HG03565 (cell line): Measurements from ENCODE around the gene SLC7A8.

ENCODE experiments used
- ATAC-seq: cut with Tn5 transposase; IDR thresholded peaks from one replicate; pipeline ENCODE4 v1.9.1; 2021; ENCODE audit warnings: mild to moderate bottlenecking, moderate library complexity; ENCODE audit not compliant: unreplicated experiment

The SLC7A8 gene

GRCh38 chr14:23160924-23161522 is 22.4 kb downstream of the SLC7A8 start:
- ATAC-seq = no peak

DNA sequence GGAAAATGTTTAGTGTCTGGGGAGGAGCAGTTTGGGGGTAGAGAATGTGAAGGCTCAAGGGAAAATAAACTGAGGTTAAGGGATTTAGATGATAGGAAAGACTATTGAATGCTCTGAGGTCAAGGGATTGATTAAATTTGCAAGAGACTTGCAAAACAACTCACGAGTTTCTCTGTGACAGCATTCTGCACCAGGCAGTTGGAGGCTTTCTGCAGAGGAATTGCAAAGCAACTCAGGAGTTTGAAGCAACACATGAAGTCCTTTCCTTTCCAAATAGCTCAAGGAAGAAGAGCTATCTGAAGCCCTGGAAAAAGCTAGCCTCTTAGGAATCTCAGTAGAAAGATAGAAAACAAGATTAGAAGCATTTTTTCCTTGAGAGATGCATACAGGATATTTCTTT is 23.9 kb downstream of the SLC7A8 start:
- no peak for ATAC-seq

DNA sequence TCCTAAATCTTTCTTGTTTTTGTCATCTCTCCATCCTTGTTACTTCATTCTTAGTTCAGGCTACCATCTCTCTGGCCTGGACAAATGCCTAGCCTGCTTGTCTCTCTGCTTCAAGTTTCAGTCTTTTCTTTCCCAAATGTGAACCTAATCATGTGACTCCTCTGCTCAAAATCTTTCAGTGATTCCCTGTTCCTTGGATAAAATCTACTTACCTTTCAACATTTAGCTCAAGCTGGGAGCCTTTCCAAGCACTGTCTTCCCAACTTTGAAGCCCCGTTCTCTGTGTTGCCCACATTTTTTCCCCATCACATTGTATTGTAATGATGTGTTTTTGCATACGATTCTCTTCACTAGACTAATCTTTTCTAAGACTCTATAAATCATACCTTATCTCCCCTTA is 24.7 kb downstream of the SLC7A8 start:
- no peak for ATAC-seq

DNA sequence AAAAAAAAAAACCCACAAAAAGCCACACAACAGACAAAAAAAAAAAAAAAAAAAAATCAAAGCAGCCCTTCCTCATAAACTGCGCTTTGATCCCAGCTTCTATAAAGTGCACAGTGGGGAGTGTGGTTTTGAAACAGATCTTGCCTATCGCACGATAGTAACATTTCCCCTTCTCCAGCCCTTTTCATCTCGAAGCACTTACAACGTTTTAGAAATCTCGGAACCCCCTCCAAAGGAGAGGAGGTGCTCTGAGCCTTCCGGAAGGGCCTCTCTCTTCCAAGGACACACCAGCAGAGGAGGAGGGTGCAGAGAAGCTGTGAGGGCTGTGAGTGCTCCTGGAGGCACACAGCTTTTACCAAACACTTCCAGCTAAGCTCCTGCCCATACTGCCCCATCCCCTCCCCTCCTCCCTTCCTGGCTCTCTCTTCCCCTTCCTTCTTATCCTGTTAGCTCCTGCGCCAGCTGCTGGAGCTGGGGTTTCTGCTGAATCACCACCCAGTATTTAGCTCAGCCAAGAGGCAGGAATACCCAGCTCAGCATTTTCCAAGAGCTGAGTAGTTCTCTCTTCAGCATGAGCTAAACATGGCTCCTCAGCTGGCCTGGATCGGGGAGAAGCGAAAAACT is 28.4 kb downstream of the SLC7A8 start:
- ATAC-seq = no peak

DNA sequence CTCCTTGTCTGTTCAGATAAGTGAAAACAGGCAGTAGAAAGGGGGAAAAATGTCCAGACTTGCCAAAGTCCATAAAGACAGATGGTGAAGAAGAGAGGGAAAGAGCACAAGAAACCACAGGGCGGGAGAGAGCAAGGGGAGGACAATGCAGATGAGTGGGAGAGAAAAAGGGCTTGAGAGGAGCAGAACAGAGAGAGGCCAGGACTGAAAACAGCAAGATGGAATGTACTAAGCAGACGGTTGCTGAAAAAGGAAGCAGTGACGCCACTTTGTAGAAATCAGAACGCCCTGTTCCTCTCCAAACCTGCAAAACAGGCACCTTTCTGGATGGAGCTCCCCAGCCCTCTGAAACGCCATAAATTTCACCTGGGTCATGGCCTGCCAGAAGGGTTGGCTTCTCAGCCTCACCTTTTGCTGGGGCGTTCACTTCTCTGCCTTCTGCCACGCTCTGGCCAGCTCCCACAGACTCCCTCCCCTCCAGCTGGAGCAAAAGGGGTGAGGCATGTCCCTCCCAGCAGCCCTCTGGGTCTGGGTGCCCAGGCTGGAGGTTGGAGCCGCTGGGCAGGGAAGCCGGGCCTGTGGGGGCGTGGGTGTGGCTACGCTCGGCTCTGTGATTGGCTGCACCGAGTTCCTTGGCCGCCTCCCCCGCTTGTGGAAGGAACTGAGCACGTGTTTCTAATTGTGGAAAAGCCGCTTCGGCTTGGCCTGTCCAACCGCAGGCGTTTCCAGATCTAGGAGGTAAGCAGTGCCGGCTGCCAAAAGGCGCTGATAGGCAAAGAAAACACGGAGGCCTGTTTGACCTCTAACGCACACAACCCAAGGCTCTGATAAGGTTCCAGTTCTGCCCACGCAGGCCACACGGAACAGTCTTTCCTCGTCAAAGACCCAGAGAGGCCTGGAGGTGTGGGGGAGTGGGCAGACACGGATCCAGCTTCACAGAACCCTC is 29.3 kb downstream of the SLC7A8 start:
- ATAC-seq = no peak

DNA sequence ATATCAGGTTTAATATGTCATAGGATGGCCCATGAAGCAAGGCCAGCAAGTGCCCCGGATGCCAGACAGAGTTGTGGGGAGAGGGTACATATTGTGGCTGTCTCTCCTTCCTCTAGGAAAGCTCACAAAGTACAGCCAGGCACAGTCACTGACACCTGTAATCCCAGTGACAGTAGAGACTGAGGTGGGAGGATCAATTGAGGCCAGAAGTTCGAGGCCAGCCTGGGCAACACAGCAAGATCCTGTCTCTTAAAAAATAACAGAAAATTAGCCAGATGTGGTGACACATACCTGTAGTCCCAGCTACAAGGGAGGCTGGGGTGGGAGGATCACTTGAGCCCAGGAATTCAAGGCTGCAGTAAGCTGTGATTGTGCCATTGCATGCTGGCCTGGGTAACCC is 32.1 kb downstream of the SLC7A8 start:
- ATAC-seq = no peak

- ATAC-seq = no peak
These were observed 33.7 kb downstream of the SLC7A8 start for GRCh38 chr14:23149745-23150144.

DNA sequence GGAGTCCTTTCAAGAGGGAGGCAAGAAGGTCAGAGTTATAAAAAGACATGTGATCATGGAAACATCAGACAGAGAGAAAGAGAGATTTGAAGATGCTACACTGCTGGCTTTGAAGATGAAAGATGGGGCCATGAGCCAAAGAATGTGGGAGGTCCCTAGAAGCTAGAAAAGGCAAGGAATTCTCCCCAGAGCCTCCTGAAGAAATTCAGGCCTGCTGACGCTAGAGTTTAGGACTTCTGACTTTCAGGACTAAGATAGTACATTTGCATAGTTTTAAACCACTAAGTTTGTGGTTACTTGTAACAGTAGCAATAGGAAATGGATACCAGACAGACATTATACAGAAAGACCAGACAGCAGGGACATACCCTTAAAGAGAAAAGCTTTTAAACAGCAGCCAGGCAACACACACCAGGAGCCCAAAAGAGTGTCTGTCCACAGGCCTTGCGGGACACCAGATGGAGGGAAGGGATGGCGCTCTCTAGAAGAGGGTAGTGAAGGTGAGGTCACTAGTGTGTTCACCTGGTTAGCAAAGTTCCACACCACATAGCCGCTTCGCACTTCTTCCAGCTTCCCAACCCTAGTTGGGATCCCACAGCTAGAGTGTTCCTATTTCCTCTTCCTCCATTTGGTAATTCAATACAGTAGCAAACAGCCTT is 34.7 kb downstream of the SLC7A8 start:
- ATAC-seq = no peak

GRCh38 chr14:23147676-23148075 is 35.8 kb downstream of the SLC7A8 start:
- ATAC-seq = no peak

- ATAC-seq = no peak
These were observed 36.5 kb downstream of the SLC7A8 start for GRCh38 chr14:23146980-23147379.

DNA sequence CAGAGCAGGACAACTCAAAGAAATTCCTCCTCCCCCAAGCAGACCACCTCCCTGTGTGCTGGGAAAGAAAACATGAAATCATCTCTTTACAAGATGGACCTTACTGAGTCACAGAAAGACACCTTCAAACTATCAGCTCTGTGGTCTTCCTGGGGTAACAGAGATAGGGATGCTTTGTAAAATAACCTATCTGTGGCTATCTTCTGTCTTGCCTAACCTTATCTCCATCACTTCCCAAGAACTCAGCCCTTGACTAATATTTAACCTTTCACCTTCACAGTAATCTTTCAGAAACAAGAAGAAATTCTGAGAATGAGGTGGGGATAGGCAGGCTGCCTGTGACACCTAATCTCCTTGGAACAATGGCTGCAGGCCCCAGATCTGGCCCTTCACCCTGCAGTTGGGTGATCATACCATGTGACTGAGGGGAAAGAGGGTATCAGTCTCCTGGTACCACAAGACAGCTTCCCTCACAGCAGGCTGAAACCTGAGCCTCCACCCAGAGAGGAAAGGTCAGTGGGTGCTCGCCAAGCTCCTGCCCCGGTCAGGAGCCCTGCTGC is 37.0 kb downstream of the SLC7A8 start:
- ATAC-seq = no peak

GRCh38 chr14:23145794-23146350 is 37.6 kb downstream of the SLC7A8 start:
- ATAC-seq = no peak

DNA sequence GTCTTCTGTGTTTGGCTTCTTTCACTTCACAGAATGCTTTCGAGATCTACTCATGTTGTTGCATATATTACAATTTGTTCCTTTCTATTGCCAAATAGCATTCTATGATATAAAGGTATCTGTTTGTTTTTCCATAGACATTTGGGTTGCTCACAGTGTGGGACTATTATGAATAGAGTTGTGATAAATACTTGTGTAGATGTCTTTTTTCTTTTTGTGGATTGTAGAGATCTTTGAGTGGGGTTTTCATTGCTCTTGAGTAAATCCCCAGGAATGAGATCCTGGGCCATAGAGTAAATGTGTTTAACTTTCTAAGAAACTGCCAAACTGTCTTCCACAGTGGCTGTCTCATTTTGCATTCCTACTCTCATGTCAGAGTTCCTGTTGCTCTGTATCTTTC is 39.5 kb downstream of the SLC7A8 start:
- no peak for ATAC-seq

- ATAC-seq = no peak
These were observed 40.6 kb downstream of the SLC7A8 start for GRCh38 chr14:23142826-23143225.

GRCh38 chr14:23141706-23142444 is 41.6 kb downstream of the SLC7A8 start:
- no peak for ATAC-seq

DNA sequence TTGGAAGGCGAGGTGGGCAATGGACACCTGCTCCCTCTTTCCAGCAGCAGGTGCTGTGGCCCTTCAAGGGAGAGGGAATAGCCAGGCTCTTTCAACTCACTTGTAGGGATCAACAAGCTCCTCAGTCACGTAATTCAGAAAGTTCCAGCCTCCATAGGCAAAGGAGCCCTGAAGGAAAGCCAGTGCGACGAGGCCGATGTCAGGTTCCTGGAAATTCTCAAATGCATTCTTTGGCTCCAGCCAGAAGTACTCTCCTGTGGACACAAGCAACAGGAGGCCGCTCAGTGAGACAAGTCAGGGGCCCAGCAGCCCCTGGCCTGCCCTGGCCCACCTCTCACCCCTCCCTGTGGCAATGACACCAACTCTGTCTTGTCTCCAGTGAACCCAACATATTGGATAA is 43.1 kb downstream of the SLC7A8 start:
- no peak for ATAC-seq

- ATAC-seq = no peak
These were observed 43.6 kb downstream of the SLC7A8 start for GRCh38 chr14:23139874-23140273.

GRCh38 chr14:23137813-23138535 is 45.5 kb downstream of the SLC7A8 start:
- ATAC-seq = no peak

- no peak for ATAC-seq
These were observed 46.2 kb downstream of the SLC7A8 start for GRCh38 chr14:23137192-23137812.
